ENCODE data around the gene PARP9. TPM values are rescaled to one million over a fixed set of nuclear protein-coding genes. Genes with fewer than 3 reads are reported as not detected.

The PARP9 gene
- total RNA-seq, 1 experiment from 2014 or later, result 14.8 TPM

Other genes starting within 250 kb of the PARP9 start
- gene CSTA, start 239.1 kb downstream of the PARP9 start, total RNA-seq (2014; rRNA removed), result not detected in 2 replicates
- gene MIX23, start 181.1 kb downstream of the PARP9 start, total RNA-seq (2014; rRNA removed), result 96.9 and 111 TPM in 2 replicates
- gene FAM162A, start 180.1 kb downstream of the PARP9 start, total RNA-seq (2014; rRNA removed), result 86.4 and 126 TPM in 2 replicates
- gene WDR5B, start 148.2 kb downstream of the PARP9 start, total RNA-seq (2014; rRNA removed), result 3.1 and 4.0 TPM in 2 replicates
- gene KPNA1, start 49.4 kb downstream of the PARP9 start, total RNA-seq (2014; rRNA removed), result 64.3 and 76.7 TPM in 2 replicates
- gene DTX3L, start within 50 bp of the PARP9 start, total RNA-seq (2014; rRNA removed), result 11.1 and 11.9 TPM in 2 replicates
- not detected in 2 replicates for gene PARP15, start 13.3 kb upstream of the PARP9 start, total RNA-seq (2014; rRNA removed)
- 20.8 and 21.8 TPM in 2 replicates for gene PARP14, start 116.5 kb upstream of the PARP9 start, total RNA-seq (2014; rRNA removed)
- 6.4 and 13.4 TPM in 2 replicates for gene HSPBAP1, start 229.5 kb upstream of the PARP9 start, total RNA-seq (2014; rRNA removed)
- 29.6 and 37.0 TPM in 2 replicates for gene SLC49A4, start 230.8 kb upstream of the PARP9 start, total RNA-seq (2014; rRNA removed)

All from PC-3 (cell line).